Measurements from ENCODE around the gene ANO4. TPM values are rescaled to one million over a fixed set of nuclear protein-coding genes. Genes with fewer than 3 reads are reported as not detected.
"Not testable (repeated sequence)": the region's sequence is repeated elsewhere in the genome, so short reads cannot be mapped to it uniquely, and the experiment has no call there.

The ANO4 gene
- total and polyA plus RNA-seq, 2 donors, result 0.28 to 0.89 TPM

- Histone ChIP-seq H3K4me3 (ENCODE audit: low read length in 2 of 2) (no peak overlapping the region), H3K27ac (ENCODE audit: low read depth in 1 of 2, low read length in 1 of 2) (peak overlapping the region in 1 of 2 donors; percentile 0), H3K36me3 (ENCODE audit: control insufficient read depth in 2 of 2, insufficient read depth in 2 of 2, low read length in 1 of 2) (no peaks in the 10 kb centered on the region), H3K27me3 (ENCODE audit: control insufficient read depth in 2 of 2, insufficient read depth in 1 of 2, low read length in 1 of 2) (no peaks in the 10 kb centered on the region), H3K4me1 (ENCODE audit: control insufficient read depth in 2 of 2, insufficient read depth in 2 of 2, low read length in 2 of 2) (no peaks in the 10 kb centered on the region), H3K9me3 (ENCODE audit: control insufficient read depth in 2 of 2, insufficient read depth in 1 of 2, low read length in 1 of 2) (no peaks in the 10 kb centered on the region)
- 27% methylated on average over 4 of the region's 4 CpGs for WGBS
- no peak for DNase-seq (ENCODE audit: low read depth in 6 of 9, low spot score in 9 of 9)
Observed at GRCh38 chr12:101076921-101077320, 282.3 kb downstream of the ANO4 start.

DNA sequence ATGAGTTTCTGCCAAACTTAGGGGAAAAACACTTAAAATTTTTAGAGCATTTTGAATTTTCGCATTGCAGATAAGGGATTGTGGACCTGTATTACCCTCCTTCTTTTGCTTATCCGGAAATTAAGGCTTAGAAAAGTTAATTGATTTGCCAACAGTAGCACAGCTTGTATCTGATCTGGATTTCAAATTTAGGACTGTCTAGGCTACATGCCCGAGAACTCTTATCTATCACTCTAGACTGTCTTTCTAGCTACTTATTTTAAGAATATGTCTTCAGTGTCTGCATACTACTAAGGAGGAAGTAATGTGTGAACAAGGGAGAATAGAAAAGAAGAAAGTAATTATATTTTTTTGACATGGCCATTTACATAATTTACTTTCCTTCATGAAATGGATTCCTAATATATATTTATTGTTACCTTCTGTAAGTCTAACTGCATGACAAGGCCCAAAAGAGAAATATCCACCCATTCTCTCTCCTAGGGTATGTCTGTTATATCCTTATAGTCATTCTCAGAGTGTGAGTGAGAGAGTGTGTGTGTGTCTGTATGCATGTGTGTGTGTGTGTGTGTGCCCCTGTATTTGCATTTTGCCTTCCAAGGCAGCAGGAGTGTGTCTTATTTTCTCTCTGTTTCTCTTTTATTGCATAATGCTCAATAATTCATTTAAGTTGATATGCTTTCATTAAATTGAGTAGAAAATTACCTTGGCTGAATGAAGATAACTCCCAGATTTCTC, 283.4 kb downstream of the ANO4 start:
- Histone ChIP-seq H3K36me3 (ENCODE audit: control insufficient read depth in 2 of 2, insufficient read depth in 2 of 2, low read length in 1 of 2) (no peaks in the 10 kb centered on the region), H3K4me3 (ENCODE audit: low read length in 2 of 2) (no peak overlapping the region), H3K27ac (ENCODE audit: low read depth in 1 of 2, low read length in 1 of 2) (peak overlapping the region in 1 of 2 donors; percentile 28), H3K27me3 (ENCODE audit: control insufficient read depth in 2 of 2, insufficient read depth in 1 of 2, low read length in 1 of 2) (no peaks in the 10 kb centered on the region), H3K9me3 (ENCODE audit: control insufficient read depth in 2 of 2, insufficient read depth in 1 of 2, low read length in 1 of 2) (no peaks in the 10 kb centered on the region), H3K4me1 (ENCODE audit: control insufficient read depth in 2 of 2, insufficient read depth in 2 of 2, low read length in 2 of 2) (no peaks in the 10 kb centered on the region)
- no peak for DNase-seq (ENCODE audit: low read depth in 6 of 9, low spot score in 9 of 9)
- WGBS, result 92% methylated on average over 3 of the region's 3 CpGs

DNA sequence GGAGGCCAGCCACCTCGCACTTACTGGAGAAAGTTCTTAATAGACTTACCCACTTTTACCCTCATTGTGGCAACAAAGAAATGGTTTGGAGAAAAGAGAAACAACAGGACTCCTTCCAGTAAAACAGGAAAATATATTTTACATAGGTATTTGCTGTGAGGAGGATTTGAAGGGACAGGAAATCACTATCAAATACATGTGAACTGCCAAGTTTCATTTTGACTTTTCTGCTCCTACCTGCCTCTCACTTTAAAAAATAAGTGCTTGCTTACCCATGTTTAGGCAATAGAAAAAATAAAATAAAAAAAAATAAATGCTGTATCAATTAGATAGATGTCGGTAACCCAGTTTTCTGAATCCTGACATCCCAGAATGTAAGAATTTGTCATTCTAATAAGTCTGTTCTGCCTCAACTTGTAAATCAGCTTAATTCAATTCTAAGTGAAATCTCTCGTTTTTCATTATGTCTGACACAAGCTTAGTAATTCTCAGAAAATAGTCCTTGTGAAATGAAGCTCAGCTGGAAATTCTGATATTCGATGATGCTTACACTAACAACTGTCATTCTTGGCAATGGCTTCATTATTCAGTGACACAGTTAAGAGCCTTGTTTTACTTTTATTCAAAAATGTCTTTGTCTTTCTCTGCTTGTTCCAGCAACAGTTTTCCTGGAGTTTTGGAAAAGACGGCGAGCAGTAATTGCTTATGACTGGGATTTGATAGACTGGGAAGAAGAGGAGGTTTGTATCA, 284.1 kb downstream of the ANO4 start:
- DNase-seq (ENCODE audit: low read depth in 6 of 9, low spot score in 9 of 9), result no peak
- 83% methylated on average over 6 of the region's 6 CpGs for WGBS
- H3K9me3 ChIP-seq (ENCODE audit: control insufficient read depth in 2 of 2, insufficient read depth in 1 of 2, low read length in 1 of 2), result no peaks in the 10 kb centered on the region

GRCh38 chr12:101082706-101083105, 288.1 kb downstream of the ANO4 start:
- no peak for DNase-seq (ENCODE audit: low read depth in 6 of 9, low spot score in 9 of 9)

More for the DNA sequence above, 284.1 kb downstream of the ANO4 start:
- Histone ChIP-seq H3K36me3 (ENCODE audit: control insufficient read depth in 2 of 2, insufficient read depth in 2 of 2, low read length in 1 of 2) (no peaks in the 10 kb centered on the region), H3K4me1 (ENCODE audit: control insufficient read depth in 2 of 2, insufficient read depth in 2 of 2, low read length in 2 of 2) (no peaks in the 10 kb centered on the region), H3K4me3 (ENCODE audit: low read length in 2 of 2) (no peak overlapping the region), H3K27me3 (ENCODE audit: control insufficient read depth in 2 of 2, insufficient read depth in 1 of 2, low read length in 1 of 2) (no peaks in the 10 kb centered on the region), H3K27ac (ENCODE audit: low read depth in 1 of 2, low read length in 1 of 2) (peak overlapping the region in 1 of 2 donors; percentile 28)

GRCh38 chr12:101086490-101087135, 292.0 kb downstream of the ANO4 start:
- no peaks in the 10 kb centered on the region for H3K27me3 ChIP-seq (ENCODE audit: control insufficient read depth in 2 of 2, insufficient read depth in 1 of 2, low read length in 1 of 2)
- H3K4me3 ChIP-seq (ENCODE audit: low read length in 2 of 2), result no peak overlapping the region
- DNase-seq (ENCODE audit: low read depth in 6 of 9, low spot score in 9 of 9), result no peak
- H3K36me3 ChIP-seq (ENCODE audit: control insufficient read depth in 2 of 2, insufficient read depth in 2 of 2, low read length in 1 of 2), result no peaks in the 10 kb centered on the region
- no peaks in the 10 kb centered on the region for H3K4me1 ChIP-seq (ENCODE audit: control insufficient read depth in 2 of 2, insufficient read depth in 2 of 2, low read length in 2 of 2)
- 28% methylated on average over 11 of the region's 11 CpGs for WGBS
- H3K27ac ChIP-seq (ENCODE audit: low read depth in 1 of 2, low read length in 1 of 2), result no peak overlapping the region
- no peaks in the 10 kb centered on the region for H3K9me3 ChIP-seq (ENCODE audit: control insufficient read depth in 2 of 2, insufficient read depth in 1 of 2, low read length in 1 of 2)

More at GRCh38 chr12:101082706-101083105, 288.1 kb downstream of the ANO4 start:
- no peak overlapping the region for H3K27ac ChIP-seq (ENCODE audit: low read depth in 1 of 2, low read length in 1 of 2)
- H3K4me1 ChIP-seq (ENCODE audit: control insufficient read depth in 2 of 2, insufficient read depth in 2 of 2, low read length in 2 of 2), result no peaks in the 10 kb centered on the region
- H3K9me3 ChIP-seq (ENCODE audit: control insufficient read depth in 2 of 2, insufficient read depth in 1 of 2, low read length in 1 of 2), result no peaks in the 10 kb centered on the region
- no peaks in the 10 kb centered on the region for H3K27me3 ChIP-seq (ENCODE audit: control insufficient read depth in 2 of 2, insufficient read depth in 1 of 2, low read length in 1 of 2)
- H3K4me3 ChIP-seq (ENCODE audit: low read length in 2 of 2), result no peak overlapping the region
- no peaks in the 10 kb centered on the region for H3K36me3 ChIP-seq (ENCODE audit: control insufficient read depth in 2 of 2, insufficient read depth in 2 of 2, low read length in 1 of 2)
- 86% methylated on average over 3 of the region's 3 CpGs for WGBS

GRCh38 chr12:101087920-101088319, 293.3 kb downstream of the ANO4 start:
- DNase-seq (ENCODE audit: low read depth in 6 of 9, low spot score in 9 of 9), result no peak
- no peak overlapping the region for H3K4me3 ChIP-seq (ENCODE audit: low read length in 2 of 2)
- no peaks in the 10 kb centered on the region for H3K9me3 ChIP-seq (ENCODE audit: control insufficient read depth in 2 of 2, insufficient read depth in 1 of 2, low read length in 1 of 2)
- no peak overlapping the region for H3K27ac ChIP-seq (ENCODE audit: low read depth in 1 of 2, low read length in 1 of 2)
- no peaks in the 10 kb centered on the region for H3K4me1 ChIP-seq (ENCODE audit: control insufficient read depth in 2 of 2, insufficient read depth in 2 of 2, low read length in 2 of 2)
- H3K36me3 ChIP-seq (ENCODE audit: control insufficient read depth in 2 of 2, insufficient read depth in 2 of 2, low read length in 1 of 2), result no peaks in the 10 kb centered on the region
- 87% methylated on average over 5 of the region's 5 CpGs for whole genome bisulfite sequencing
- H3K27me3 ChIP-seq (ENCODE audit: control insufficient read depth in 2 of 2, insufficient read depth in 1 of 2, low read length in 1 of 2), result no peaks in the 10 kb centered on the region

GRCh38 chr12:101089271-101089670, 294.7 kb downstream of the ANO4 start:
- no peaks in the 10 kb centered on the region for H3K9me3 ChIP-seq (ENCODE audit: control insufficient read depth in 2 of 2, insufficient read depth in 1 of 2, low read length in 1 of 2)
- no peak overlapping the region for H3K27ac ChIP-seq (ENCODE audit: low read depth in 1 of 2, low read length in 1 of 2)
- no peak for DNase-seq (ENCODE audit: low read depth in 6 of 9, low spot score in 9 of 9)
- no peaks in the 10 kb centered on the region for H3K4me1 ChIP-seq (ENCODE audit: control insufficient read depth in 2 of 2, insufficient read depth in 2 of 2, low read length in 2 of 2)
- H3K36me3 ChIP-seq (ENCODE audit: control insufficient read depth in 2 of 2, insufficient read depth in 2 of 2, low read length in 1 of 2), result no peaks in the 10 kb centered on the region
- WGBS, result 84% methylated on average over 3 of the region's 3 CpGs
- H3K27me3 ChIP-seq (ENCODE audit: control insufficient read depth in 2 of 2, insufficient read depth in 1 of 2, low read length in 1 of 2), result no peaks in the 10 kb centered on the region
- H3K4me3 ChIP-seq (ENCODE audit: low read length in 2 of 2), result no peak overlapping the region

- H3K27me3 ChIP-seq (ENCODE audit: control insufficient read depth in 2 of 2, insufficient read depth in 1 of 2, low read length in 1 of 2); DNase-seq (ENCODE audit: low read depth in 6 of 9, low spot score in 9 of 9); H3K36me3 ChIP-seq (ENCODE audit: control insufficient read depth in 2 of 2, insufficient read depth in 2 of 2, low read length in 1 of 2); H3K4me3 ChIP-seq (ENCODE audit: low read length in 2 of 2); H3K4me1 ChIP-seq (ENCODE audit: control insufficient read depth in 2 of 2, insufficient read depth in 2 of 2, low read length in 2 of 2); H3K9me3 ChIP-seq (ENCODE audit: control insufficient read depth in 2 of 2, insufficient read depth in 1 of 2, low read length in 1 of 2); H3K27ac ChIP-seq (ENCODE audit: low read depth in 1 of 2, low read length in 1 of 2): not testable (repeated sequence)
- WGBS, result 88% methylated on average over 3 of the region's 4 CpGs
Observed at GRCh38 chr12:101090222-101090621, 295.6 kb downstream of the ANO4 start.

Measured in thymus (tissue), 11 donors.